GM10266 (cell line): Measurements from ENCODE around the gene SPPL2B.

Source experiments
- DNase-seq: peaks from one replicate; pipeline ENCODE4 v3.0.0; 2012; ENCODE audit errors: extremely low spot score
- TF ChIP-seq, protein P1 (sequence below): IDR thresholded peaks from 2 replicates; pipeline ENCODE4 v1.5.1; 2012; ENCODE audit warnings: mild to moderate bottlenecking, low read depth; ENCODE audit not compliant: control insufficient read depth, insufficient read depth; ENCODE audit errors: missing control alignments

The SPPL2B gene

DNA sequence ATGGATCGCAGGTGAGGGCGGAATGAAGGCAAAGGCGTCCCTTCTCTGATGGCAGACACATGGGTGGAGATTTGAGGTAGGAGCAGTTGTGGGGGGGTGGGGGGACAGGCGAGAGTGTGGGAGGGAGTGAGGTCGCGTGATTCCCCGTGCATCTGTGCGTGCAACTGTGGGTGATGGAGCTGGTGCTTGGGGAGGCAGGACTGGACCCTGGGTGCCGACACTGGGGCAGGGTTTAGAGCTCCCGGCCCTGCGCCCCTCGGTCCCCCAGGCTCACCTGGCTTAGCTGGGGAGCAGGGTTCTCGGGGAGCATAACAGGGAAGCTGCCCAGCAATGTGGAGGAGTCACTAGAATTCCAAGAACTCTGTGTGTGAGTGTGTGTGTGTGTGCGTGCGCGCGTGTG lies 34.9 kb downstream of the SPPL2B start:
- no peak for DNase-seq
- TF ChIP-seq, protein P1, sequence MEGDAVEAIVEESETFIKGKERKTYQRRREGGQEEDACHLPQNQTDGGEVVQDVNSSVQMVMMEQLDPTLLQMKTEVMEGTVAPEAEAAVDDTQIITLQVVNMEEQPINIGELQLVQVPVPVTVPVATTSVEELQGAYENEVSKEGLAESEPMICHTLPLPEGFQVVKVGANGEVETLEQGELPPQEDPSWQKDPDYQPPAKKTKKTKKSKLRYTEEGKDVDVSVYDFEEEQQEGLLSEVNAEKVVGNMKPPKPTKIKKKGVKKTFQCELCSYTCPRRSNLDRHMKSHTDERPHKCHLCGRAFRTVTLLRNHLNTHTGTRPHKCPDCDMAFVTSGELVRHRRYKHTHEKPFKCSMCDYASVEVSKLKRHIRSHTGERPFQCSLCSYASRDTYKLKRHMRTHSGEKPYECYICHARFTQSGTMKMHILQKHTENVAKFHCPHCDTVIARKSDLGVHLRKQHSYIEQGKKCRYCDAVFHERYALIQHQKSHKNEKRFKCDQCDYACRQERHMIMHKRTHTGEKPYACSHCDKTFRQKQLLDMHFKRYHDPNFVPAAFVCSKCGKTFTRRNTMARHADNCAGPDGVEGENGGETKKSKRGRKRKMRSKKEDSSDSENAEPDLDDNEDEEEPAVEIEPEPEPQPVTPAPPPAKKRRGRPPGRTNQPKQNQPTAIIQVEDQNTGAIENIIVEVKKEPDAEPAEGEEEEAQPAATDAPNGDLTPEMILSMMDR = no peak

- DNase-seq = no peak
- TF ChIP-seq, protein P1 = no peak
Observed at GRCh38 chr19:2365201-2365970, 36.9 kb downstream of the SPPL2B start.

DNA sequence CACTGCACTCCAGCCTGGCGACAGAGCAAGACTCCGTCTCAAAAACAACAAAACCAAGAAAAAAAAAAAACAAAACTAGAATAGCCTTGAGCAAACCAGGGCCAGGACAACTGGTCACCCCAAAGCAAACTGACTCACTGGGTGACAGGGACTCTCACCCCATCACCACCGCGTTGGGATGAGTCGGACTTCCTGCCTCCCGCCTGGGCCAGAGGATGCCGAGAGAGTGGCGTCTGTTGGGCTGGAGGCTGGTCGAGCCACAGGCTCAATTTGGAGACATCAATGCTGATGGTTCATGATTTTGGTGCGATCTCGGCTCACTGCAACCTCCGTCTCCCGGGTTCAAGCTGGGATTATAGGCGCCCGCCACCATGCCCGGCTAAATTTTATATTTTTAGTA lies 43.2 kb downstream of the SPPL2B start:
- TF ChIP-seq, protein P1 = no peak
- DNase-seq = no peak

DNA sequence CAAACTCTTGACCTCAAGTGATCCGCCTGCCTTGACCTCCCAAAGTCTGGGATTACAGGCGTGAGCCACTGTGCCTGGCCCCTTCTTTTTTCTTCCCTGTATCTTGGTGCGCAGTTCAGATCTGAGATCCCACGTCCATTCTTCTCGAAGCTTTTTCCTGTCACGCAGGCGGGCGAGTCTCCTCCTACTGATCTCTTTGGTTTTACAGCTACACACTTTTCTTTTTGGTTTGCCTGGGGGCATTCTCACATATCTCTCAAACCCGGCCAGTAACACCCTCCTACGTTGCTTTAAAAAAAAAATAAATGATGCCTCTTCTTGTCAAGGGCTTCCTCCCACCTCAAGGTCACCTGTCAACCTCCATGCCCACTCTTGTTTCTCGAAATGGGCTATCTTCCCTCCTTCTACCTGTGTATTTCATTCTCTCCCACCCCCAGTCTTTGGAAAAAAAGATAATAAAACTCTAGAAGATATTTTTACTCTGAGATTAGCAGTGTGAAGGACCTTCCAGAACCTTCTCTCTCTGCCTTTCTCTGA lies 43.7 kb downstream of the SPPL2B start:
- TF ChIP-seq, protein P1 = no peak
- DNase-seq = no peak

DNA sequence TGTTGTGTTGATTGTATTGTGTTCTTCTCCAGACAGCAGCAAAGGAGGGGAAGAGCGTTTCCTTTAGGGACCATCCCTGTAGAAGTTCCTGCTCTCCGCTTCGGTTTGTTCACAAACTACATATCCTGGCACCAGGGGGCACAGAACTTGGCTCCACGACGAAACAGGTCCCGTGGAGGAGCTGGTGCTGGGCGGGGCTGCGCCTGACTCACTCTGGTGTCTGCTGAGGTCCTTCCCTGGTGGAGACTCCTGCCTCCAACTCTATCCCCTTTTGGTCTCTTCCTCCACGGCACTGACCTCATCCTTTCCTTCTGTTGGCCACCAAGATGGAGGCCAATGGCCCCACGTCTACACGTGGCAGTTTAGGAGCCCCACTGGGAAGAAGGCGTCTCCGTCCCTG lies 46.3 kb downstream of the SPPL2B start:
- TF ChIP-seq, protein P1 = no peak

DNA sequence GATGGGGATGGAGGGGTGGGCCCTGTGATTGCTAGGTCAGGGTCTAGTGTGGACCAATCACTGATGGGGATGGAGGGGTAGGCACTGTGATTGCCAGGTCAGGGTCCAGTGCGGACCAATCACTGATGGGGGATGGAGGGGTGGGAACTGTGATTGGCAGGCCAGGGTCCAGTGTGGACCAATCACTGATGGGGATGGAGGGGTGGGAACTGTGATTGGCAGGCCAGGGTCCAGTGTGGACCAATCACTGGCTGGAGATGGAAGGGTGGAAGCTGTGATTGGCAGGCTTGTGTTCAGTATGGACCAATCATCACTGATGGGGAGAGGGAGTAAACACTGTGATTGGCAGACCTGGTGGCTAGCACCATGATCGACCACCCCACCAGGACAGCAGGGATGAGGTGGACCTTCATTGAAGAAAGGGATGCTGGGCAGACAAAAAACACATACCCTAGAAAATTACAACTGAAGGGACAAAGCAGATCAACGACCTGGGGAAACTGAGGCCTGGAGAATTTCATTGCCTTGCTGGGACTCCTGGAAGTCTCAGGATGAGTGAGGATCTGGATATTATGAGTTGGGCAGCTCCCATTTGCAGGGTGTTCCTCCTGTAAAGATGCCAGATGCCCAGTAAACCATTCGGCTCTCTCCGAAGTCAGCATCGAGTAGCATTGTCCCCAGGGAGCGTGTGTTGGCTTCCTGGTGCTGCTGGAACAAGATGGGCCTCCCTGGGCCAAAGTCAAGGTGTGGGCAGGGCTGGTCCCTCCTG lies 47.1 kb downstream of the SPPL2B start:
- no peak for DNase-seq
- TF ChIP-seq, protein P1 = no peak

More for the DNA sequence above, 46.3 kb downstream of the SPPL2B start:
- DNase-seq = no peak
